GM18870 (cell line): ENCODE measurements around the gene PBX1.

Experiments
- ATAC-seq: cut with Tn5 transposase; IDR thresholded peaks from one replicate; pipeline ENCODE4 v1.9.1; 2021; ENCODE audit warnings: moderate library complexity; ENCODE audit not compliant: unreplicated experiment

Gene PBX1

DNA sequence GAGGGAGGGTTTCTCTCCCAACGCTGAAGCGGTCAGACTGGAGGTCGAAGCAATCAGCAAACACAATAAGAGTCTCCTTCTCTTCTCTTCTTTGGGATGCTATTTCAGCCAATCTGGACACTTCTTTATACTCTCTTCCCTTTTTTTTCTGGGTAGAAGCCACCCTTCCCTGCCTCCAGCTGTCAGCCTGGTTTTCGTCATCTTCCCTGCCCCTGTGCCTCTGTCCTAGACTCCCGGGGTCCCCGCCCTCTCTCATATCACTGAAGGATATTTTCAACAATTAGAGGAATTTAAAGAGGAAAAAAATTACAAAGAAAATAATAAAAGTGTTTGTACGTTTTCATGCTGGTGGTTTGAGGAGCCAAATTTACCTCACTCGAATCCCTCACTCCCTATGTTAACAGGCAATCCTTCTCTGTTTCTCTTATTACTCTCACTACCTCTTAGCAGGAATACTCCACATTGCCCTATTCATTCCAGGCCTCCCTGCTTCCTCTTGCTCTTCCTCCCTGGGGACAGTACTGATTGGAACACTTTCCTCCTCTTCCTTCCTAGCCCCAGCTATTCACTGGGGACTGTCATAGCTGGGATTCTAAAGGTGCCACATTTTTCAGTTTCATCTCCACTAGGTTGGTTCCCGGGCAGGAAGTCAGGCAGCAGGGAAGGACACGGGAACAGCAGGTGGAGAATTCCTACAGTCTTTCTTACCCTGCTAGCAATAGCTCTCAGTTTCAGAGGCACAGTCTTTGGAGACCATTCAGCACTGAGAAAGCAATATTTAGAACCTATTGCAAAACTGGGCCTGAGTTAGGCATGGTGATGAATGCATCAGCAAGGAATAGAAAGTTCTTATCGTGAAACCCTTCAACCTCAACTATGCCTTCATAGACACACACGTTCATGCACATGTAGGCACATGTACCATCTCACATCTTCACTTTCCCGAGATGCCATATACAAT is 288.0 kb downstream of the PBX1 start:
- ATAC-seq: no peak

DNA sequence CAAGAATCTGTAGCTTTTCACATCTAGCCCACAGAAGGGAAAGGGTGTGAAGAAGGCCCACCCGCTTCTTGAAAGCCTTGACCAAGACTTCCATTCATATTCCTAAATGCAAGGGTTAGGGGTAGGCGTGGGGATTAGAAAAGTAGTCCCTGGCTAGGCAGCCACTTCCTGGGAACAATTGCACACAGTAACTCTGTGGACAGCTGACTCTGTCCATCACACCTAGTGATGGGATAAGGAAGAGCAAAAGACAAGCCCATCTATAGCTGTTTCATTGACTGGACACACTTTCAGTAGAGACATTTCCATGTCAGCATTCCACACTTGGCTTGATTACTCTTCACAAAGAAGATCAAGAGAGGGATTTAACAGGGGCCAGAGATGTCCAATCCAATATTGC is 294.2 kb downstream of the PBX1 start:
- no peak for ATAC-seq

DNA sequence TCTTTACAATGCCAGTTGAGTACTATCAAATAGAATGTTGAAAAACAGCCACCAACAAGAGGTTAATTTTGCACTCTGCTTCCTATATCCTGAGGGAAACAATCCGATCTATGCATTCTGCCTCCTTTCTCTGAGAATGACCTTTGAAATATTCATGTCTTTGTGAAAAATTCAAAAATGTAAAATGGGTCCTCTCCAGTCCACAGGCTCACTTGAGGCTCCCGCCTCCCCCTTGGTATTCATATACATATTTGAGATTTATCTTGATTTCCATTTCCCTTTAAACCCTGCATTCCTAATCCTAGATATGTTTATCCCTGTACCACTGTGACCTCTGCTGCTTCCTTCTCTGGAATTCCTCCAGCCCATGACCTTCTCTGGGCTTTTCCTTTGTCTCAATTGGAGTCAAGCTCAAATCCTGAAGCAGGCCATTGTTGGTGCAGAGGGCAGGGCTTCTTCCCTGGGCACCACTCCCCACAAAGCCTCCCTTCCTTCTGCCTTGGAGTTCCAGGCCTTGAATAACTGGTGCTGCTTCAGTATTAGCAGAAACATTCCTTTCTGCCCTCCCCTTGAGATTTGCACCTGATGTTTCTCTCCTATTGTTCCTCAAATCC is 296.8 kb downstream of the PBX1 start:
- no peak for ATAC-seq

DNA sequence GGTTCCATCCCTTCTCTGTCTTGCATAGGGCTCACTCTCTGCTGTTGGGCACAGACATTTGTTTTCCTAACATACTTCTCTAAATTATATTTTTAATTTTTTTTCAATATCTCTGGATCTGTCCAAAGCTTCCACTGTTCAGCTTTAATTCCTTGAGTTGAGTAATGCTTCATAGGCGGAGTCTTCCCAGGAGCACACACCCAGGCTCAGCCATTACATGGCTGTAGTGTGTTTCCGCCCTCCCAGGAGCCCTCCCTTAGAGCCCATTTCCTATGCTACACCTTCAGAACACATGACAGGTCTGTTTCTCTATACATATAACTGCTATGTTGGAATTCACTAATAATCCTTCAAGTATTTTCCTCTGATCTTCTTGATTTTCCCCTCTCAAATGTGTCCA is 297.4 kb downstream of the PBX1 start:
- no peak for ATAC-seq

DNA sequence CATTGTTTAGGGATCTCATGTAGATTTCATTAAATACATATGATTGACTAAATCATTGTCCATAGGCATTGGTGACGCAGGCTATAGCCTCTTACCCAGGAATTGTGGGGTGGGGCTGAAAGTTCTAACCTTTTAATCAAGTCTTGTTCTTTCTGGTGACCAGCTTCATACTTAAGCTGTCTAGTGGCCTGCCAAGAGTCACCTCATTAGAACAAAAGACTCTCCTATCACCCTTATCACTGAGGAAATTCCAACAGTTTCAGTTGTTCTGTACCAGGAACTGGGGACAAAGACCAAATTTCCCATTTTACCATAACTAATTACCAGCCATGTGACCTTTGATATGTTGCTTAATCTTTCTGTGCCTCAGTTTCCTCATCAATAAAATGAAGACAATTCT is 298.5 kb downstream of the PBX1 start:
- no peak for ATAC-seq

DNA sequence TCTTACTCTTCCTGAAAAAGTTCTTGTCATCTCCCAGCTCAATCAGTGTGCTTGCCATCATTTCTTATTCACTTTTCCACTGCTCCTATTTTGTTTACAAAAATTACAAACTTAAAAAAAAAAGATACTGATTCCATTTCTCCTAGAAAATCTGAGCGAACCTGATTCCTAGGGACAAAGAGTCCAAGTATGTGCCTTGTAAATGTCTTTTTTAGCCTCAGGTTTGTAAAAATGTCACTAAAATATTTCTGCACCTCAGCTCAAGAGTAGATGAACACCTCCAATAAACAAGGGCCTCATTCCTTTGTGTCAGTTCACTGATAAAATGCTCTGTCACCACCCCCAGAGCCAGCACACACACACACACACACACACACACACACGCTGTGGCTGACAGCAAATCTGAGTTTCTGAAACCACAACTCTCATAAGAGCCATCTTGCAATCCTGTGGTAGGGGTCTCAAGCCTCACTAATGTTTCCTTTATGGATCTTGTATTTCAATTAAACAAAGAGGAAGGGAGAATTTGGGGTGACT is 299.2 kb downstream of the PBX1 start:
- ATAC-seq: no peak

DNA sequence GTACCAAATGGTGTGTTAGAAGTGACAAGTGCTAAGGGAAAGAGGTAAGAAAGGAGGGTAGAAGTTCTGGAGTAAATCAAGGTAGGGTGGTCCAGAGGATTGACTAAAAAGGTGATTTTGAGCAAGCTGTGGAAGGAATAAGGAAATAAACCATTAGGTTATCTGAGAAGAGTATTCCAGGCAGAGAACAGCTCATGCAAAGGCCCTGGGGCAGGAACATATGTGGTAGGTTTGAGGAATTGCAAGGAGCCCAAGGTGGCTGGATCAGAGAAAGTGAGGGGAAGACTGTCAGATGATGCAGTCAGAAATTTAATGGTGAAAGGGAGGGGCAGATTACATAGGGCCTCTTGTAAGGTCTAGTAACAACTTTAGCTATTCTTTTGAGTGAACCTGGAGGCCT is 302.6 kb downstream of the PBX1 start:
- ATAC-seq: no peak

DNA sequence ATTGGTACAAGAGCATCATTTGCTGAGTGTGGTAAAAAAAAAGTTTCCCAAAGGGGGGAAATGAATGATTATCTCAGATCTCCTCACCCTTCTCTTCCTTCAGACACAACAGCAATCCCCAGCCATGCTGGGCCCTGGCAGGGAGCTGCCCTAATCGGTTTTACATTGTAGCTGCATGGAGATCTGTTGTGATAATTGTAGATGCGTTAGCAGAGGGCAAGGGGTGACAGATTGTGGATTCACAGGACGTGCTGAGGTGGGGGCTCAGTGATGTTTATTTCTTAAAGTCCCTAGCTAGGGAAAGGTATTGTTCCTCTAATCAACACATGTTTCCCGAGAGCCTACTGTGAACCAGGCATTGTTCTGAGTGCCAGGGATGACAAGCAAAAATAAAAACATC is 304.1 kb downstream of the PBX1 start:
- no peak for ATAC-seq

DNA sequence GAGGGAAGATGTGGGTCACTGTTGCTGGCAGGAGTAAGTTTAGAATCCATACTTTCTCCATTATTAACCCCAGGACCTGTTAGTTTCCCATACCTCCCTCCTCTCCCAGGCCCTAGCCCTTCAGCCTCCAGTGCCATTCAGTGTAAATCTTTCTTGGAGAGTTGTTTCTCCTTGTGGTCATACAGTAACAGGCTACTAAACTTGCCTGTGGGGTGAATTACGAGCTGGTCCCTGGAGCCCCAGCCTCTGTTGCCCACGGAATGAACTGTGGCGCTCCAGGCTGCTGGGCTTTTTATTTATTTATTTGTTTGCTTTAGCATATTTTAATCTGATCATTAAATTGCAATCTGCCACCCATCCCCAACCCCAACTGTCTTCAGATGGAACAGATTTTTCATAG is 305.2 kb downstream of the PBX1 start:
- no peak for ATAC-seq

DNA sequence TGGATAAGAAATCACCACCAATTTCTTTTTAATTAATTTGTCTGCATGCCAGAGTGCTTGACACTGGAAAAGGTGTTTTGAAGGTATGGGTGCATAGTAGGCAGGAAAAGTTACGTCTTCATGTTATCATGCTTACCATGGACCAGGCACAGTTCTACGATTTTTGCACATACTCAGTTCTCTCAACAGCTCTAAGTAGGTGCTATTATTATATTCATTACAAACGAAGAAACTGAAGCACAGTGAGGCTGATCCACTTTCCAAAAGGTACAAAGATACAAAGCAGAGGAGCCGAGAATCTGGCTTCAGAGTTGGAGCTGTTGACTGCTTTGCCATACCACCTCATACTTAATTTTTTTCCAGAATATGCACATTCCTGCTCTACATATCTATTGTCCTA is 306.4 kb downstream of the PBX1 start:
- ATAC-seq: no peak

DNA sequence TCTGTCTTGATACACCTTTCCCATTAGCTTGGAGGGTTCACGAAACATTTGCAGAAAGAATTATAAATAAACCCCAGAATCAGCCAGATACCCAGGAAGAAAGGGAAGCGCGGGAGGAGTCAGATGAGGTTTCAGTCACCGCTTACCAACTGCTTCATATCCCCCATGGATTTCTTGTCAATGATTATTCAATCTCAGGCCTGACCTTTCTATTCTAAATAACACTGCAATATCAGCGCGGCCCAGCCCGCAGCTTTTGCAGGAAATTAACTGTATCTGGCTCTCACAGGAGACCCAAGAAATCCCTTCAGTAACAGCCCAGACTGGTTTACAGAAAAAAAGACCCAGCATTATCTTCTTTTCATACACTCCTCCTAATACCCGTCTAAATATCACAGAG is 308.6 kb downstream of the PBX1 start:
- no peak for ATAC-seq

DNA sequence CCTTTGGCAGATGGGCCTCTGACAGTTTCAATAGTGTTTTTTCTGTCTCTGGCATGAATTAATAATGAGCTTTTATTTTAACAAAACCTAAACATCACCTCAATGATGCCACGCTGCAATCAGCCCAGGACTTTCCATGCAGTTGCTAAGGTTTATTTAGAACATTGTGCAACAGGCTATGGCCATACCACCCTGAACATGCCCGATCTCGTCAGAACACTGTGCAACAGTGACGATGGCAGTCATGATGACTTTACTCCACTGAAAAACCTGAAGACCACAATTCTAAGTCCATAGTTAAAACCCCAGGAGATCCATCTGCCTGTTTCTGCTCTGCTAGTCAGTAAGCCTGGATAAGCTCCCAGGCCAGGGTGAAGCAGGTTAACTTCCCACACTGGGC is 310.0 kb downstream of the PBX1 start:
- no peak for ATAC-seq

DNA sequence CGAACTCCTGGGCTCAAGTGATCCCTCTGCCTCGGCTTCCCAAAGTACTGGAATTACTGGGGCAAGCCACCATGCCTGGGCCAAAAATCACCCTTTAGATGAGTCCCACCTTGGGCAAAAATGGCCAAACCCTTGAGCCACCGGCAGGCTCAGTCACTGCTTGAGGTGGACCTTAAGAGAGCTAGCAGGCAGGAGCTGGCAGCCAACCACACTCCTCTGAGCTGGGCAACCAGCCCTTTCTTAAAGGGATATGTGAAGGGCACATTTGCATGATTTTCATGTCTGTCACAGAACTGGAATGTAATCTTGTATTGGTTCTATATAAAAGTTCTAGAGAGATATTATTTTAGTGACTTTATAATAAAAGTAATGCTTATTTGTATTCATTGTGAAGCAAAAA is 316.5 kb downstream of the PBX1 start:
- no peak for ATAC-seq

DNA sequence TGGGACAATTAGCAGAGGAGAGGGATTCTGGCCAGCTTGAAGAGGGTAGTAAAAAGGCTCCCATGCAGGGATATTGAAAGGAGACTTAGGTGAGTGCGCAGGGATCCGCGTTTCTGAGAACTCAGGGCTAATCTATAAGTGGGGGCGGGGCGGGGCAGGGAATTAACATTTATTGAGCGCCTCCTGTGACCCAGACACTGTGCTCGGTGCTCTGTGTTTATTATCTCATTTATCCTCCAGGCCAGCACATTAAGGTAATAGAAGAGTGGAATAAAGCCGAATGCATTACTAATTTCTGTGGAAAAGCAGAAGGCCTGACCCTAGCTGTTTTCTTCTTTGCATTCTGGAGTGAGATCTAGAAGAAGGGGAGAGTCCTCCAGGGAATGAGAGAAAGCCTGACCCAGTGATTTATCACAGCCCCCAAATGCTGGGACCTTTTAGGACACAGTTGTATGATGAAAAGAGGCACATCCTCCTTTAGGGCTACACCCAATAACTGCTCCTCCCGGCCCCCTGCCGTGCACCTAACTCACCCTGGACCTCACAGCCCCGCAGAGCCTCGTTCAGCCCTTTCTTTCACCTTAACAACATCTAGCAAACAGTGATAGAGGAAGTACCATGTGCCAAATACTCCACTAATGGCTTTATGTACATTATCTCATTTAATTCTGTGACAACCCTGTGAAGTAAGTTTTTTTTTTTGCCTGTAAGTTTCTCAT is 317.6 kb downstream of the PBX1 start:
- no peak for ATAC-seq

DNA sequence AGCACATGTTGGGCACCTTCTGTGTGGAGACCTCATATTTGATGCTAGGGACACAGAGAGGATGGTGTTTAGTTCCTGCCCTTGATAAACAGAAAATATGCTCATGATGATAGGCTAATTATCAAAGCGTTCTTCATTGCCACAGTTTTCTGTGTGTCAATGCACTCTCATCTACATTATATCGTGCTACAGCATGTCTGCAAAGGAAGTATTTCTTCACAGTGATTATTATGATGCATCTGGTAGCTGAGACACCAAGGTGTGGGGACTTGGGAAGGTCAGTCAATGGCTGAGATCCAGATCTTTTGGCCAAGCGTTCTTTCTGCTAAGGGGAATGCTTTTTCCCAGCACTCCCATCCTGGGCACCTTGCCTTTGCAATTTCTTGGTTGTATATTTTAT is 321.2 kb downstream of the PBX1 start:
- ATAC-seq: no peak

DNA sequence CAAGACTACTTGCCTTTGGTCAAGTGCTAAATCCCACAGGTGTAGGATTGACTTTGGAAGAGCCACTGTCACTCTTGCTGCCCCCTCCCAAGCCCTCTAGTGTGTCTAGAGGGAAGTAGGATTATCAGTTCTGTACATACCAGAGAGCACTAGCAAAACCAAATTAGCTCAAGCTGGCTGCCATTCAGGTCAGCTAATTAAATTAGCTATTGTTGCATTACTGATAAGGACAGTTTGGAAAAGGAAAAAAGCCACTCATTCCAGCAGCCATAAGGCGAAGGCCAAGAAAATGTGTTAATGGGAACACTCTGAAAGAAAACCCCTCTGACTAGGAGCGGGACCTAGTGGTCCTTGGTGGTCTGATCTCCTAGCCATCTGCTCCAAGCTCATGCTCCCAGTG is 321.7 kb downstream of the PBX1 start:
- no peak for ATAC-seq

DNA sequence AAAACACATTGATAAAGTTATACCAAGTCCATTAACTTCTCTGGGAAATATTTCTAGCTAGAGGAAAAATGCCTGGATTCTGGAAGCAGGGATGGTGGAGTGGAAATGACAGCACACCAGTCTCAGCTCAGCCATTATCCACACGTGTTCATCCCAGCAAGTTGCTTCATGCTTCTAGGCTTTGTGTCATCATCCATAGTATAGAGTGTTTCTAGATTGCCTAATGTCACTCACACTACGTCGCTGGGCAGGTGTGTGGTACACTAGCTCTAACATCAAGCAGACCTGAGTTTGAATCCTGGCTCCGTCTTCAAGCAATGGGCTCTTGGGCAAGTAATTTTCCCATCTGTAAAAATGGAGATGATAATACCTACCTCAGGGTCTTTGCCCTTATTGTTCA is 326.3 kb downstream of the PBX1 start:
- ATAC-seq: no peak

DNA sequence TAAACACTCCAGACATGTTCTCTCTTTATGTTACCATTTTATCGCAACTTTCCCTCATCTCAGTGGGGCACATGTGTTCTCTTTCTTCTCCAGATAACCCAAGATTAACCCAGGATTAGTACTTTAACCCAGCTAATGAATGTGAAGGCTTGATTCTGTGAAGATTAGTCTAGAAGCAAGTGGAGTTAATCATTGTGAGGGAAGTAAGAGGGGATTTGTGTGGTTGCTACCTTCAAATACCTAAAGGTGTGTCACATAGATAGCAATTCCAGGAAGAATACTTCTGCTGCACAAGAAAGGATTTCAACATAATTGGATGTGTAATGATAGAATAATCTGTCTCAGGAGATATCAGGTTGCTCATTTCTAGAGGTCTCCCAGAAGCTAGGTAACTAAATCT is 327.1 kb downstream of the PBX1 start:
- ATAC-seq: no peak

DNA sequence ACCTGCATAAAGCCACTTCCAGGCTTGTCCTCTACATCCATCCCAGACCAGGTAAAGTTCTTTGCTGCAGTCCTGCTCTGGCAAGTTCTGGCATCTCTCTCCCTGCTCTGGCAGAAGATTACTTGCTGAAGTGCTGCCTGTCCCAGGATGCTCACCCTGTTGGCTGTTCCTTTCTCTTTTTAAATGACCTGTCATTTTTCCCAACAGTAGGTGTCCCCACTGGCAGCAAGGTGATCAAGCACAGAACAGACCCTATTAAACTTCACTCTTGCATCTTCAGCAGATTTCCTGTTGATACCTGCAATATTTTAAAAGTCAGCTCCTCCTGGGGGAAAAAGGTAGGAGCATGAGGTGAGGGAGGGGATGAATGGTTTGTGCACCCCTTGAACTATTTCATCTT is 332.6 kb downstream of the PBX1 start:
- ATAC-seq: no peak

DNA sequence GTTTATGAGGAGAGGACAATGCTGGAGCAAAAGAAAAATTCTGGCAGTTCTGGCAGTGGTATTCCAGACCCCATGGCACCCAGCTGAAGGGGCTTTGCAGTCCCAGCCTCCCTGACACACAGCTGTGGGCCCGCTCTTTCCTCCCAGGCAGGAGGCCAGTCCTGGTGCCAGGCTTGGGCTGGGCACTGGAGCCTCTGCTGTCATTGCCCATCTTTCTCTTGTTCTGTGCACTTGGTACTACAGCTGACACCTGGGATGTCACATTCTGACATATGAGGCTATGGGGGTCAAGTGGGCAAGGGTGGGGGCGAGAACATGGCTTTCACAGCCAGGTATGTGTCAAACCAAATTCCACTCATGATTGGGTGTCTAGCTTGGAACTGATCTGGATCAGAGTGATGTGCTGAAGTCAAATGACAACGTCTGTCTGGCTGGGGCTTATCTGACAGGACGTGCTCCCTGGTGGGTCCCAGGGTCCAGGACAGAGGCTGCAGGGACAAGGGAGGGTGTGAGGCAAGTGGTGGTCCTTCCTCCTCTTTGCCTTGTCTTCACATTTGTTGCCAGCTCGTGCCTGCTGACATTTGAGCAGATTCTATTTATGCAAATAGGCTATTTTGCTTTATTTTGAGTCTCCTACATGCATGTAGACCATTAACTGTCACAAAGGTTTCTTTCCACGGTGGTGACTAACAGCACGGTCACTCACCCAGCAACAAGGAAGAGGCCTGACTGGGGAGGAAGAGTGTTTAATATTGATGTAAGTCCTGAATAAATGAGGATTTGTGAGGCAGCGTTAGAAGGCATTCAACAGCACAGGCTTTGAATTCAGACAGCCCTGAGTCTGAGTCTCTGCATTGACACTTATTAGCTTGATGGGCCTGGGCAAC is 336.3 kb downstream of the PBX1 start:
- no peak for ATAC-seq

DNA sequence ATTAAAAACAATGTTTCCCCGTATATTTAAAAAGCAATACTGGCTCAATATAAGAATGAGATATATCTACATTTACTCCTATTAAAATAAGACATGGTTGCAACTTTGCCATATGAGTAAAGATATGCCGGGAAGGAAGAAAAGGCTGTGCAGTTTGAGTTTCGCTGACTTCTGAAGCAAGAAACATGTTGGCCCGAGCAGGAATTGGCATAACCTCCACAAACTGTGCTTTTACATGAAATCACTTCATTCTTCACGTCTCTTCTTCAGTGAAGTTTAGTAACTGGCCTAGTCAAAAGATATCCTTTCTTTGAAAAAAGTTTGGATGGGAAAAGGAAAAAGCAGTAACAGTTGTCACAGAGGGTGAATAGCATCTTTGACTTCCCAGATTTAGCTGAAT is 342.0 kb downstream of the PBX1 start:
- ATAC-seq: no peak
